GM12878 (cell line): ENCODE data around the gene TUBB1.

Source experiments
- BHLHE40 ChIP-seq, 2 experiments: fragments of 450-650 bp in 1 of 2; IDR thresholded peaks; 2 replicates each; pipeline ENCODE4 v1.6.1; 2011 to 2017; ENCODE audit warnings: low read depth in 2 of 2, borderline replicate concordance in 1 of 2, improper control_type of control experiment in 1 of 2, low read length in 1 of 2, mild to moderate bottlenecking in 1 of 2
- CREB1 ChIP-seq: IDR thresholded peaks from 2 replicates; pipeline ENCODE4 v1.6.1; 2012; ENCODE audit warnings: low read depth, mild to moderate bottlenecking, inconsistent platforms
- CTCF ChIP-seq, 3 experiments: IDR thresholded peaks in 2 of 3; conservative IDR thresholded peaks in 1 of 3; 2 replicates each; pipeline ENCODE4 v1.5.1; 2011; ENCODE audit warnings: low read depth in 3 of 3, low read length in 3 of 3, mild to moderate bottlenecking in 3 of 3, control low read depth in 2 of 3, moderate library complexity in 2 of 3, inconsistent platforms in 1 of 3, mixed read lengths in 1 of 3; ENCODE audit not compliant: control insufficient read depth in 2 of 3, insufficient read depth in 1 of 3; ENCODE audit errors: extremely low read depth in 1 of 3
- ESRRA ChIP-seq: IDR thresholded peaks from 2 replicates; pipeline ENCODE4 v1.6.1; 2012; ENCODE audit warnings: mild to moderate bottlenecking, low read length, improper control_type of control experiment
- EZH2 ChIP-seq: IDR thresholded peaks from 2 replicates; pipeline ENCODE4 v1.6.1; 2012; ENCODE audit warnings: low read depth, mild to moderate bottlenecking, control low read depth, inconsistent platforms, low read length, borderline replicate concordance; ENCODE audit not compliant: control insufficient read depth
- GABPA ChIP-seq: IDR thresholded peaks from 2 replicates; pipeline ENCODE4 v1.6.1; 2014; ENCODE audit warnings: antibody characterized with exemption, low read depth, mild to moderate bottlenecking, inconsistent platforms
- HDGF ChIP-seq: fragments of 450-650 bp; IDR thresholded peaks from 2 replicates; pipeline ENCODE4 v1.6.1; 2016; ENCODE audit warnings: antibody characterized with exemption
- POLR2AphosphoS5 ChIP-seq: IDR thresholded peaks from 2 replicates; pipeline ENCODE4 v1.6.1; 2011; ENCODE audit warnings: mild to moderate bottlenecking, low read length, inconsistent platforms
- RBBP5 ChIP-seq: fragments of 200-600 bp; sonication (generic); conservative IDR thresholded peaks from 2 replicates; pipeline ENCODE4 v1.6.1; 2016
- SUZ12 ChIP-seq: fragments of 200-600 bp; sonication (generic); IDR thresholded peaks from one replicate; pipeline ENCODE4 v1.6.1; 2018; ENCODE audit warnings: antibody characterized with exemption, mild to moderate bottlenecking; ENCODE audit not compliant: unreplicated experiment
- ZBTB33 ChIP-seq: fragments of 450-650 bp; IDR thresholded peaks from 2 replicates; pipeline ENCODE4 v1.6.1; 2017; ENCODE audit warnings: mild to moderate bottlenecking

DNA sequence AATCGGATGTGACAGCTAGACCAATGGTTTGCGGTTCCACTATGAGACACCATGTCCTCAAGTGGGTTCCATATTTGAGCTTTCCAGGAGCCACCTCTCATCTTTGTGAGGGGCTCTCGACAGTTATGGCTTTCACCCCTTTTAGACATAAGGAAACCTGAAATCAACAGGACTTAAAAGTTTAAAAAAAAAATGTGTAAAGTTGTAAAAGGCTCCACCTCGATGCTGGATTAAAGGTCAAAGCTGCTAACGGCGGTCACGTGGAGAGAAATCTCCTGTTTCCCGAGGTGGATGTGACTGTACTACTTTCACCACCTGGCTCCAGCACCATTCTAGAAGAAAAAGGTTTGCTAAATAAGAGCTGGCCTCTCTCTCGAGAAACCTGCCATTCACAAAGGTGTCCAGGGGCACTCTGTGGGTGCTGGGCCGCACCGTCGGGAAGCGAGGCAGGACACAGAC lies 12.4 kb downstream of the TUBB1 start:
- TF ChIP-seq ZBTB33: no peak
- TF ChIP-seq BHLHE40 (IDR thresholded peaks at IDR 0.05; ENCODE audit: borderline replicate concordance in 1 of 2, low read depth in 2 of 2, low read length in 1 of 2): no peak
- no peak for TF ChIP-seq GABPA
- no peak for TF ChIP-seq EZH2
- TF ChIP-seq RBBP5: no peak
- TF ChIP-seq CTCF (IDR thresholded peaks at IDR 0.05 in 2 of 3, conservative IDR thresholded peaks at IDR 0.05 in 1 of 3; ENCODE audit: control insufficient read depth in 2 of 3, extremely low read depth in 1 of 3, insufficient read depth in 1 of 3, low read depth in 3 of 3, low read length in 3 of 3): no peak
- TF ChIP-seq SUZ12: no peak
- no peak for TF ChIP-seq HDGF
- no peak for TF ChIP-seq POLR2AphosphoS5
- TF ChIP-seq CREB1: no peak; the same call in 1 of the 2 replicates
- no peak for TF ChIP-seq ESRRA
